ENCODE measurements around the gene RPS27A. TPM values are rescaled to one million over a fixed set of nuclear protein-coding genes. Genes with fewer than 3 reads are reported as not detected.
"Not testable (repeated sequence)": the region's sequence is repeated elsewhere in the genome, so short reads cannot be mapped to it uniquely, and the experiment has no call there.

The RPS27A gene
- total RNA-seq, 1 experiment from 2014 or later = 1,330 TPM

DNA sequence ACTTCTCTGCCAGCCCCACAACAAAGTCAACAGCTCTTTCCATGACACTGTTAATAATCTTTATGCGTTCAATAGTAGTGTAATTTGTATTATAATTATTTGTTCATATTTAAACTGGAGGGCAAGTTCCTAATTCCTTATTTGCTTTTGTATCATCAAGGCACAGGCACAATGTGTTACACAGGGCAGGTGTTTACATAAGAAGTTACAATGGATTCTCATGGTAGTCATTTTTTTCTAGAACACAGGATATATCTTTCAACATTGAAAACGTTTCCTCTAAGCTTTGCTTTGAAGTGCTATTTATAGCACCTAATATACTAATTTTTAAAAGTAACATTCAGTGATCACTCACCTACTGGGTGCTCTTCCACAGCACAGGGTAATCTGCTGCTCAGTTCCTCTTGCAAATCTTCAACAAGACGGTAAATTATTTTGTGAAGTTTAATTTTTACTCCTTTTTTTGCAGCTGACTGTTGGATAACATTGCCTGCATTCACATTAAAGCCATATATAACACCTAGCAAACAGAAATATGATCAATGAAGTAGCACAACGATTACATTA, 7.3 kb downstream of the RPS27A start:
- H3K79me2 ChIP-seq (ENCODE audit: low read length) = peaks cover 14% of the 10 kb centered on the region
- H3K4me2 ChIP-seq (ENCODE audit: low read length) = no peak overlapping the region
- TF ChIP-seq EZH2 (IDR thresholded peaks at IDR 0.05; ENCODE audit: low read length, unreplicated experiment) (no peak), EZH2phosphoT487 (IDR thresholded peaks at IDR 0.05; ENCODE audit: borderline replicate concordance, low read length) (no peak)
- TF ChIP-seq, protein P1, sequence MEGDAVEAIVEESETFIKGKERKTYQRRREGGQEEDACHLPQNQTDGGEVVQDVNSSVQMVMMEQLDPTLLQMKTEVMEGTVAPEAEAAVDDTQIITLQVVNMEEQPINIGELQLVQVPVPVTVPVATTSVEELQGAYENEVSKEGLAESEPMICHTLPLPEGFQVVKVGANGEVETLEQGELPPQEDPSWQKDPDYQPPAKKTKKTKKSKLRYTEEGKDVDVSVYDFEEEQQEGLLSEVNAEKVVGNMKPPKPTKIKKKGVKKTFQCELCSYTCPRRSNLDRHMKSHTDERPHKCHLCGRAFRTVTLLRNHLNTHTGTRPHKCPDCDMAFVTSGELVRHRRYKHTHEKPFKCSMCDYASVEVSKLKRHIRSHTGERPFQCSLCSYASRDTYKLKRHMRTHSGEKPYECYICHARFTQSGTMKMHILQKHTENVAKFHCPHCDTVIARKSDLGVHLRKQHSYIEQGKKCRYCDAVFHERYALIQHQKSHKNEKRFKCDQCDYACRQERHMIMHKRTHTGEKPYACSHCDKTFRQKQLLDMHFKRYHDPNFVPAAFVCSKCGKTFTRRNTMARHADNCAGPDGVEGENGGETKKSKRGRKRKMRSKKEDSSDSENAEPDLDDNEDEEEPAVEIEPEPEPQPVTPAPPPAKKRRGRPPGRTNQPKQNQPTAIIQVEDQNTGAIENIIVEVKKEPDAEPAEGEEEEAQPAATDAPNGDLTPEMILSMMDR (conservative IDR thresholded peaks at IDR 0.05; ENCODE audit: low read depth, low read length) = no peak
- peaks cover 52% of the 10 kb centered on the region for H3K36me3 ChIP-seq (ENCODE audit: low read depth, low read length)
- H3K9me3 ChIP-seq (ENCODE audit: low read length) = no peaks in the 10 kb centered on the region
- H3K9ac ChIP-seq (ENCODE audit: low read length) = no peak overlapping the region
- peaks cover 11% of the 10 kb centered on the region for H3F3A ChIP-seq (ENCODE audit: low read length, unreplicated experiment)
- CTCF ChIA-PET = no interaction called here
- H2AFZ ChIP-seq (ENCODE audit: low read length) = no peak overlapping the region
- no TSS peak for BruUV-seq (replicated peaks)
- H3K4me3 ChIP-seq (ENCODE audit: low read length) = no peak overlapping the region
- H4K20me1 ChIP-seq (ENCODE audit: low read length) = peaks cover 17% of the 10 kb centered on the region
- ATAC-seq = no peak
- no peak for DNase-seq
- no peaks in the 10 kb centered on the region for H3K27me3 ChIP-seq (ENCODE audit: low read length)
- peaks cover 5% of the 10 kb centered on the region for H3K4me1 ChIP-seq (ENCODE audit: insufficient read depth, low read length)
- H3K9me2 ChIP-seq (replicated peaks; ENCODE audit: low read length) = no peaks in the 10 kb centered on the region
- intact Hi-C loops (cut with micrococcal nuclease) = loop anchor here (10.0 kb wide), 1 partner anchor 275 kb away; the partner anchor contains the start of gene CFAP36
- POLR2A ChIA-PET (ENCODE audit: unreplicated experiment) = no interaction called here
- no peak overlapping the region for H3K27ac ChIP-seq (ENCODE audit: low read length)

DNA sequence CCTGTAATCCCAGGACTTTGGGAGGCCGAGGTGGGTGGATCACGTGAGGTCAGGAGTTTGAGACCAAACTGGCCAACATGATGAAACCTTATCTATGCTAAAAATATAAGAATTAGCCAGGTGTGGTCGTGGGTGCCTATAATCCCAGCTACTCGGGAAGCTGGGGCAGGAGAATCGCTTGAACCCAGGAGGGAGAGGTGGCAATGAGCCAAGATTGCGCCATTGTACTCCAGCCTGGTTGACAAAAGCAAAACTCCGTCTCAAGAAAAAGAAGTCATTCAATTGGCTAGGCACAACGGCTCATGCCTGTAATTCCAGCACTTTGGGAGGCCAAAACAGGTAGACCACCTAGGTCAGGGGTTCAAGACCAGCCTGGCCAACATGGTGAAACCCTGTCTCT, 9.1 kb downstream of the RPS27A start:
- intact Hi-C loops (cut with micrococcal nuclease); CTCF ChIA-PET: not testable (repeated sequence)

DNA sequence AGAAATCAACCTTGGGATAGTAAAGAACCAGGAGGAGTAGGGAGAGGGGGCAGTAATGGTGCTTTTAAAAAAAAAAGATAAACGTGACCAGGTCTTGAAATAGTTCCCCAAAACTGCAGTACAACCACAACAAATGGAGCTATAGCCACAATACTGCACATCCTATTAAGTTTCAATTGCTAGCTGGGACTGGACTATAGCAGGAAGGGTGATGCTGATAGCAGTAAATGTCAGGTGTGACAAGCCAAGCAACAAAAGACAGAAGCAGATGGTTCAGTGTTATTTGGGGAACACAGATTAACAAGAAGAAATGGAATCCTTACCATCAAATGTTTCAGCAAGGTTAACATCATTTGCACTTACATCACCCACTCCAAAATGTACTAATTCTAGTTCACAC, 10.1 kb downstream of the RPS27A start:
- H3K79me2 ChIP-seq (ENCODE audit: low read length) = no peaks in the 10 kb centered on the region
- no peak for TF ChIP-seq EZH2phosphoT487 (IDR thresholded peaks at IDR 0.05; ENCODE audit: borderline replicate concordance, low read length)
- no peak for TF ChIP-seq EZH2 (IDR thresholded peaks at IDR 0.05; ENCODE audit: low read length, unreplicated experiment)
- TF ChIP-seq, protein P1 (conservative IDR thresholded peaks at IDR 0.05; ENCODE audit: low read depth, low read length) = no peak
- no peaks in the 10 kb centered on the region for H3K27me3 ChIP-seq (ENCODE audit: low read length)
- peaks cover 4% of the 10 kb centered on the region for H3F3A ChIP-seq (ENCODE audit: low read length, unreplicated experiment)
- H3K9ac ChIP-seq (ENCODE audit: low read length) = no peak overlapping the region
- H3K27ac ChIP-seq (ENCODE audit: low read length) = no peak overlapping the region
- H3K4me3 ChIP-seq (ENCODE audit: low read length) = no peak overlapping the region
- ATAC-seq (no peak), DNase-seq (no peak)
- H3K36me3 ChIP-seq (ENCODE audit: low read depth, low read length) = peaks cover 36% of the 10 kb centered on the region
- H3K9me3 ChIP-seq (ENCODE audit: low read length) = no peaks in the 10 kb centered on the region
- no peak overlapping the region for H2AFZ ChIP-seq (ENCODE audit: low read length)
- POLR2A ChIA-PET (ENCODE audit: unreplicated experiment) = no interaction called here
- no peaks in the 10 kb centered on the region for H3K9me2 ChIP-seq (replicated peaks; ENCODE audit: low read length)
- H4K20me1 ChIP-seq (ENCODE audit: low read length) = no peaks in the 10 kb centered on the region
- CTCF ChIA-PET = no interaction called here
- H3K4me1 ChIP-seq (ENCODE audit: insufficient read depth, low read length) = no peaks in the 10 kb centered on the region
- intact Hi-C loops (cut with micrococcal nuclease) = no loop called here
- no TSS peak for BruUV-seq (replicated peaks)
- no peak overlapping the region for H3K4me2 ChIP-seq (ENCODE audit: low read length)

More for the DNA sequence above, 9.1 kb downstream of the RPS27A start:
- H3K9me3 ChIP-seq (ENCODE audit: low read length); H3K4me2 ChIP-seq (ENCODE audit: low read length); H3K27ac ChIP-seq (ENCODE audit: low read length); ATAC-seq; H3K9ac ChIP-seq (ENCODE audit: low read length); H2AFZ ChIP-seq (ENCODE audit: low read length); H3K27me3 ChIP-seq (ENCODE audit: low read length); BruUV-seq (replicated peaks); H3K9me2 ChIP-seq (replicated peaks; ENCODE audit: low read length); POLR2A ChIA-PET (ENCODE audit: unreplicated experiment); DNase-seq; H4K20me1 ChIP-seq (ENCODE audit: low read length); H3F3A ChIP-seq (ENCODE audit: low read length, unreplicated experiment); H3K79me2 ChIP-seq (ENCODE audit: low read length); H3K4me1 ChIP-seq (ENCODE audit: insufficient read depth, low read length); H3K4me3 ChIP-seq (ENCODE audit: low read length): not testable (repeated sequence)
- H3K36me3 ChIP-seq (ENCODE audit: low read depth, low read length) = peaks cover 42% of the 10 kb centered on the region
